D341Med (cell line): Measurements from ENCODE around the gene DCAF8.
"Not testable (repeated sequence)": the region's sequence is repeated elsewhere in the genome, so short reads cannot be mapped to it uniquely, and the experiment has no call there.

ENCODE experiments used
- DNase-seq: peaks from one replicate; pipeline ENCODE4 v3.0.0; 2012; ENCODE audit warnings: low spot score

DCAF8 gene

GRCh38 chr1:160261893-160262794 lies at the start of gene DCAF8:
Gene DCAF8, minus strand, starts transcription at chr1:160262549. Its CDS starts 18,541 bp downstream, at chr1:160244008.
- DNase-seq: peak; percentile 99

GRCh38 chr1:160309571-160309970 lies 47.2 kb upstream of the DCAF8 start:
- DNase-seq: no peak

- no peak for DNase-seq
These were observed 46.8 kb upstream of the DCAF8 start for GRCh38 chr1:160309185-160309557.

GRCh38 chr1:160308451-160309184 lies 46.3 kb upstream of the DCAF8 start:
- DNase-seq: no peak

GRCh38 chr1:160307118-160307791 lies 44.9 kb upstream of the DCAF8 start:
- no peak for DNase-seq

- DNase-seq: no peak
These were observed 37.8 kb upstream of the DCAF8 start for GRCh38 chr1:160300173-160300572.

GRCh38 chr1:160296036-160296435 lies 33.7 kb upstream of the DCAF8 start:
- no peak for DNase-seq

- DNase-seq: no peak
These were observed 30.9 kb upstream of the DCAF8 start for GRCh38 chr1:160293020-160293968.

- peak; percentile 84 for DNase-seq
These were observed 29.2 kb upstream of the DCAF8 start for GRCh38 chr1:160291248-160292220.

GRCh38 chr1:160287769-160288168 lies 25.4 kb upstream of the DCAF8 start:
- DNase-seq: not testable (repeated sequence)

- no peak for DNase-seq
These were observed 23.2 kb upstream of the DCAF8 start for GRCh38 chr1:160285506-160285905.

- DNase-seq: peak; percentile 99
These were observed 22.5 kb upstream of the DCAF8 start, which contains the start of gene PEX19 for GRCh38 chr1:160284782-160285344. Gene PEX19, minus strand, starts transcription at chr1:160285133. Its CDS starts 9 bp downstream, at chr1:160285124.

- no peak for DNase-seq
These were observed 22.0 kb upstream of the DCAF8 start for GRCh38 chr1:160284220-160284781.

GRCh38 chr1:160282807-160283206 lies 20.5 kb upstream of the DCAF8 start:
- DNase-seq: no peak

GRCh38 chr1:160277987-160278386 lies 15.6 kb upstream of the DCAF8 start:
- DNase-seq: no peak

GRCh38 chr1:160277330-160277729 lies 15.0 kb upstream of the DCAF8 start:
- no peak for DNase-seq

- DNase-seq: no peak
These were observed 8.7 kb upstream of the DCAF8 start for GRCh38 chr1:160271025-160271424.

- no peak for DNase-seq
These were observed 5.1 kb upstream of the DCAF8 start for GRCh38 chr1:160267284-160267991.

- DNase-seq: no peak
These were observed 2.5 kb upstream of the DCAF8 start for GRCh38 chr1:160264795-160265307.
